SK-N-SH (cell line): ENCODE data around the gene RB1. TPM values are rescaled to one million over a fixed set of nuclear protein-coding genes. Genes with fewer than 3 reads are reported as not detected.

ENCODE experiments used
- CTCF ChIA-PET: fragments of 300-600, 350-600 bp; formaldehyde crosslinking; extraction: SDS; loops from one replicate; lab custom pipeline; 2021; lab: Yijun Ruan, JAX
- POLR2A ChIA-PET: fragments of 350-600 bp; sonication (Branson Sonifier 250); formaldehyde crosslinking; extraction: SDS; loops from one replicate; lab custom pipeline; 2020; ENCODE audit warnings: antibody characterized with exemption, inconsistent platforms; lab: Yijun Ruan, JAX
- DNase-seq: peaks from one replicate; pipeline ENCODE4 v3.0.0; 2012
- H2AFZ ChIP-seq: fragments of 200-600 bp; sonication (generic); 2 replicates; pipeline ENCODE4 v1.8.1; 2016; ENCODE audit warnings: antibody characterized with exemption, mild to moderate bottlenecking, low read depth
- H3F3A ChIP-seq: fragments of 200-600 bp; sonication (generic); replicated peaks from 2 replicates; pipeline ENCODE3; 2016; ENCODE audit warnings: antibody characterized with exemption, mild to moderate bottlenecking; ENCODE audit not compliant: insufficient read depth
- H3K27ac ChIP-seq, 2 experiments: fragments of 200-500 bp in 1 of 2; fragments of 200-600 bp in 1 of 2; sonication (Bioruptor generic) in 1 of 2; sonication (generic), shearing (Covaris generic) in 1 of 2; 2 replicates each; pipeline versions ENCODE4 v1.5.1 to v1.6.1; 2014 to 2016; ENCODE audit warnings: low read depth in 2 of 2, inconsistent platforms in 1 of 2, low read length in 1 of 2, mild to moderate bottlenecking in 1 of 2, mixed read lengths in 1 of 2
- H3K27me3 ChIP-seq: fragments of 200-600 bp; sonication (generic), shearing (Covaris generic); 2 replicates; pipeline ENCODE4 v1.6.1; 2016; ENCODE audit warnings: mixed run types; ENCODE audit not compliant: insufficient read depth
- H3K36me3 ChIP-seq, 2 experiments: fragments of 200-500 bp in 1 of 2; fragments of 200-600 bp in 1 of 2; sonication (Bioruptor generic) in 1 of 2; sonication (generic) in 1 of 2; replicated peaks in 1 of 2; 2 replicates each; pipeline versions ENCODE3 to v1.5.1; 2014 to 2016; ENCODE audit warnings: low read length in 1 of 2, mild to moderate bottlenecking in 1 of 2; ENCODE audit not compliant: insufficient read depth in 2 of 2, control insufficient read depth in 1 of 2
- H3K4me1 ChIP-seq, 2 experiments: fragments of 200-500 bp in 1 of 2; fragments of 200-600 bp in 1 of 2; sonication (Bioruptor generic) in 1 of 2; sonication (generic), shearing (Covaris generic) in 1 of 2; 2 replicates each; pipeline versions ENCODE4 v1.5.1 to v1.6.1; 2014 to 2016; ENCODE audit warnings: low read depth in 1 of 2, low read length in 1 of 2, mixed run types in 1 of 2; ENCODE audit not compliant: insufficient read depth in 2 of 2, control insufficient read depth in 1 of 2
- H3K4me2 ChIP-seq: fragments of 200-600 bp; sonication (generic), shearing (Covaris generic); 2 replicates; pipeline ENCODE4 v1.6.1; 2017; ENCODE audit warnings: mixed run types
- H3K4me3 ChIP-seq, 2 experiments: fragments of 200-500 bp in 1 of 2; fragments of 200-600 bp in 1 of 2; sonication (Bioruptor generic) in 1 of 2; sonication (generic), shearing (Covaris generic) in 1 of 2; 2 replicates each; pipeline versions ENCODE4 v1.5.1 to v1.8.1; 2014 to 2016; ENCODE audit warnings: low read depth in 2 of 2, inconsistent platforms in 1 of 2, low read length in 1 of 2, mild to moderate bottlenecking in 1 of 2, mixed read lengths in 1 of 2, moderate library complexity in 1 of 2
- H3K79me2 ChIP-seq: fragments of 200-600 bp; sonication (generic); 2 replicates; pipeline ENCODE4 v1.8.1; 2017; ENCODE audit warnings: mild to moderate bottlenecking; ENCODE audit not compliant: insufficient read depth
- H3K9ac ChIP-seq: fragments of 200-600 bp; sonication (generic); 2 replicates; pipeline ENCODE4 v1.6.1; 2017; ENCODE audit warnings: mixed run types
- H3K9me2 ChIP-seq: fragments of 200-600 bp; sonication (generic); 2 replicates; pipeline ENCODE4 v1.6.1; 2017; ENCODE audit warnings: mixed run types
- H3K9me3 ChIP-seq: fragments of 200-600 bp; sonication (generic); 2 replicates; pipeline ENCODE4 v1.6.1; 2017; ENCODE audit warnings: mixed run types, mild to moderate bottlenecking, moderate library complexity
- H4K20me1 ChIP-seq: fragments of 200-600 bp; sonication (generic); 2 replicates; pipeline ENCODE4 v1.6.1; 2017; ENCODE audit warnings: mild to moderate bottlenecking, mixed run types; ENCODE audit not compliant: insufficient read depth
- EP300 ChIP-seq, 2 experiments: IDR thresholded peaks; 2 replicates each; pipeline versions ENCODE4 v1.4.0 to v1.6.1; 2012; ENCODE audit warnings: borderline replicate concordance in 1 of 2, low read depth in 1 of 2, low read length in 1 of 2
- EZH2phosphoT487 ChIP-seq: fragments of 200-600 bp; sonication (generic); IDR thresholded peaks from 2 replicates; pipeline ENCODE4 v1.6.1; 2017; ENCODE audit warnings: low read depth, mixed run types, mild to moderate bottlenecking, antibody characterized with exemption, moderate library complexity, borderline replicate concordance
- FOSL2 ChIP-seq: IDR thresholded peaks from 2 replicates; pipeline ENCODE4 v1.4.0; 2012; ENCODE audit warnings: low read depth, mild to moderate bottlenecking, moderate library complexity, borderline replicate concordance
- FOXM1 ChIP-seq: IDR thresholded peaks from 2 replicates; pipeline ENCODE4 v1.4.0; 2012; ENCODE audit warnings: low read depth, mild to moderate bottlenecking
- IRF3 ChIP-seq: fragments of 150-350 bp; IDR thresholded peaks from 2 replicates; pipeline ENCODE4 v1.6.1; 2016; ENCODE audit warnings: mild to moderate bottlenecking, low read depth, low read length
- JUND ChIP-seq: IDR thresholded peaks from 2 replicates; pipeline ENCODE4 v1.4.0; 2012
- MXI1 ChIP-seq: IDR thresholded peaks from 2 replicates; pipeline ENCODE4 v1.6.1; 2012; ENCODE audit warnings: mild to moderate bottlenecking, low read depth, low read length, improper control_type of control experiment
- NFIC ChIP-seq: IDR thresholded peaks from 2 replicates; pipeline ENCODE4 v1.4.0; 2012; ENCODE audit warnings: borderline replicate concordance
- NRF1 ChIP-seq: IDR thresholded peaks from 2 replicates; pipeline ENCODE4 v1.6.1; 2012; ENCODE audit warnings: low read depth, mild to moderate bottlenecking, low read length
- PBX3 ChIP-seq: IDR thresholded peaks from 2 replicates; pipeline ENCODE4; 2012
- POLR2AphosphoS5 ChIP-seq: IDR thresholded peaks from 2 replicates; pipeline ENCODE4 v1.6.1; 2012; ENCODE audit warnings: low read depth, low read length
- RAD21 ChIP-seq: IDR thresholded peaks from 2 replicates; pipeline ENCODE4 v1.6.1; 2012; ENCODE audit warnings: mild to moderate bottlenecking, low read length
- RCOR1 ChIP-seq: fragments of 150-350 bp; IDR thresholded peaks from 2 replicates; pipeline ENCODE4 v1.6.1; 2017; ENCODE audit warnings: antibody characterized with exemption, low read length
- RFX5 ChIP-seq: IDR thresholded peaks from 2 replicates; pipeline ENCODE4 v1.6.1; 2012; ENCODE audit warnings: mild to moderate bottlenecking, improper control_type of control experiment, low read length
- SIN3A ChIP-seq: IDR thresholded peaks from 2 replicates; pipeline ENCODE4 v1.6.1; 2012; ENCODE audit warnings: low read depth, mild to moderate bottlenecking, low read length, moderate library complexity, borderline replicate concordance
- SMC3 ChIP-seq: IDR thresholded peaks from 2 replicates; pipeline ENCODE4 v1.6.1; 2012; ENCODE audit warnings: low read depth, low read length, improper control_type of control experiment
- TAF1 ChIP-seq: IDR thresholded peaks from 2 replicates; pipeline ENCODE4 v1.6.1; 2012; ENCODE audit warnings: low read depth, mild to moderate bottlenecking, low read length, moderate library complexity, borderline replicate concordance
- TCF12 ChIP-seq: IDR thresholded peaks from 2 replicates; pipeline ENCODE4 v1.4.0; 2012
- TEAD4 ChIP-seq: IDR thresholded peaks from 2 replicates; pipeline ENCODE4 v1.4.0; 2012; ENCODE audit warnings: mild to moderate bottlenecking, borderline replicate concordance; ENCODE audit not compliant: insufficient read depth
- USF1 ChIP-seq: IDR thresholded peaks from 2 replicates; pipeline ENCODE4 v1.4.0; 2012; ENCODE audit warnings: low read depth, borderline replicate concordance
- USF2 ChIP-seq: fragments of 150-350 bp; IDR thresholded peaks from 2 replicates; pipeline ENCODE4 v1.6.1; 2017; ENCODE audit warnings: antibody characterized with exemption, low read length, low read depth, borderline replicate concordance
- YY1 ChIP-seq: IDR thresholded peaks from 2 replicates; pipeline ENCODE4 v1.4.0; 2012; ENCODE audit warnings: low read depth, mild to moderate bottlenecking
- WGBS: methylation state at CpG from one replicate; pipeline ENCODE4 v1.1.6; 2017; ENCODE audit warnings: low lambda C conversion rate; 5-methylcytosine and 5-hydroxymethylcytosine counted together
- polyA plus RNA-seq, 3 experiments: library from polyadenylated mRNA; depleted of rRNA; stranded (reverse); fragments of >200 nt; gene quantifications; 2 replicates each; pipeline ENCODE4 v1.2.3, GENCODE V29; 2012

The RB1 gene
- polyA plus RNA-seq, 1 of the 3 experiments (the other 2 are of a cell fraction) = 11.5 TPM

- H3K27ac ChIP-seq = no peak overlapping the region
- CTCF ChIA-PET = interaction anchor here (0.9 kb wide), 1 partner anchor 496 kb away, joined by 3 read pairs; no protein-coding TSS in a partner anchor
- H3K4me1 ChIP-seq = no peaks in the 10 kb centered on the region
- H2AFZ ChIP-seq = no peak overlapping the region
- H3K9me2 ChIP-seq = no peaks in the 10 kb centered on the region
- H4K20me1 ChIP-seq = no peaks in the 10 kb centered on the region
- no peaks in the 10 kb centered on the region for H3K79me2 ChIP-seq
- no peak overlapping the region for H3K9ac ChIP-seq
- no peaks in the 10 kb centered on the region for H3K9me3 ChIP-seq
- peaks cover 0 to 5% of the 10 kb centered on the region in 2 experiments for H3K36me3 ChIP-seq
- H3K27me3 ChIP-seq = no peaks in the 10 kb centered on the region
- WGBS = 82% methylated on average over 4 of the region's 4 CpGs
- H3K4me2 ChIP-seq = no peak overlapping the region
- TF ChIP-seq EP300 (IDR thresholded peaks at IDR 0.05; ENCODE audit: borderline replicate concordance in 1 of 2, low read depth in 1 of 2, low read length in 1 of 2) (no peak), RFX5 (no peak), RCOR1 (no peak), PBX3 (no peak), NFIC (no peak), TAF1 (no peak), MXI1 (no peak), FOSL2 (no peak), EZH2phosphoT487 (no peak), JUND (no peak), YY1 (no peak)
- TF ChIP-seq, all 33 proteins: peak for 0
- POLR2A ChIA-PET = no interaction called here
- no peaks in the 10 kb centered on the region for H3F3A ChIP-seq
- H3K4me3 ChIP-seq = no peak overlapping the region
- no peak for DNase-seq
Measured at GRCh38 chr13:48273346-48273745, 30.2 kb upstream of the RB1 start.

GRCh38 chr13:48275507-48275906 is 28.0 kb upstream of the RB1 start:
- Histone ChIP-seq H3K9me3 (no peaks in the 10 kb centered on the region), H3K36me3 (no peaks in the 10 kb centered on the region), H3K27me3 (no peaks in the 10 kb centered on the region), H3K27ac (no peak overlapping the region), H3K4me2 (no peak overlapping the region), H3K79me2 (no peaks in the 10 kb centered on the region), H3K9ac (no peak overlapping the region)
- WGBS = 84% methylated on average over 4 of the region's 4 CpGs
- CTCF ChIA-PET = no interaction called here
- no peak for TF ChIP-seq EP300 (IDR thresholded peaks at IDR 0.05; ENCODE audit: borderline replicate concordance in 1 of 2, low read depth in 1 of 2, low read length in 1 of 2)
- TF ChIP-seq SMC3 = no peak
- TF ChIP-seq POLR2AphosphoS5 = no peak
- TF ChIP-seq SIN3A = no peak
- no peak for TF ChIP-seq RAD21
- TF ChIP-seq NFIC = no peak
- TF ChIP-seq MXI1 = no peak
- no peak for TF ChIP-seq TEAD4
- TF ChIP-seq USF1 = no peak
- TF ChIP-seq TCF12 = no peak
- TF ChIP-seq RFX5 = no peak
- TF ChIP-seq USF2 = no peak
- TF ChIP-seq IRF3 = no peak
- TF ChIP-seq RCOR1 = no peak
- no peak for TF ChIP-seq TAF1
- no peak for TF ChIP-seq FOXM1
- TF ChIP-seq JUND = no peak
- TF ChIP-seq NRF1 = no peak
- TF ChIP-seq, all 33 proteins: peak for 0
- no peaks in the 10 kb centered on the region for H3K9me2 ChIP-seq
- POLR2A ChIA-PET = no interaction called here
- no peaks in the 10 kb centered on the region for H3F3A ChIP-seq
- no peak overlapping the region for H3K4me3 ChIP-seq
- DNase-seq = no peak
- no peak overlapping the region for H2AFZ ChIP-seq
- H3K4me1 ChIP-seq = no peaks in the 10 kb centered on the region
- no peaks in the 10 kb centered on the region for H4K20me1 ChIP-seq
